GM18519 (cell line): ENCODE measurements around the gene KIF13A.
"Not testable (repeated sequence)": the region's sequence is repeated elsewhere in the genome, so short reads cannot be mapped to it uniquely, and the experiment has no call there.

Experiments used
- ATAC-seq: cut with Tn5 transposase; IDR thresholded peaks from one replicate; pipeline ENCODE4 v1.9.1; 2021; ENCODE audit warnings: mild to moderate bottlenecking, moderate library complexity; ENCODE audit not compliant: unreplicated experiment, low FRiP score

The KIF13A gene

GRCh38 chr6:17817763-17818162 is 169.7 kb downstream of the KIF13A start:
- no peak for ATAC-seq

- no peak for ATAC-seq
Measured at GRCh38 chr6:17816921-17817611, 170.4 kb downstream of the KIF13A start.

DNA sequence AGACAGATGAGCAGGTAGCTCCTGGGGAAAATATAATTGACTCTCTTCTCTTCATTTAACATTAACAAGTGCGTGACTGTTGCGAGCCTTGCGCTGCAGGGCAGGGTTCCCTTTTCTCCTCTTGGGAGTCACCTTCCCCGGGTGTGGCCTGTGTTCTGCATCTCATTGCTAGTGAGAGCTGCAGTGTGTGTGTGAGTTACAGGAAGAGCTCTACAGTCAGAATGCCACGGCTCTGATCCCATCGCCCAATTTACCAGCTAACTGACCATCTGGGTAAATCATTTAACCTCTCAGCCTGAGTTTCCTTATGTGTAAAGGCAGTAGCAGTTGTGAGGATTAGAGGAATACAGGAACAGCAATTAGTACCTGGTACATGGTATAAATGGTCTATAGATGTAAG is 173.9 kb downstream of the KIF13A start:
- no peak for ATAC-seq

GRCh38 chr6:17812311-17812710 is 175.1 kb downstream of the KIF13A start:
- ATAC-seq = no peak

DNA sequence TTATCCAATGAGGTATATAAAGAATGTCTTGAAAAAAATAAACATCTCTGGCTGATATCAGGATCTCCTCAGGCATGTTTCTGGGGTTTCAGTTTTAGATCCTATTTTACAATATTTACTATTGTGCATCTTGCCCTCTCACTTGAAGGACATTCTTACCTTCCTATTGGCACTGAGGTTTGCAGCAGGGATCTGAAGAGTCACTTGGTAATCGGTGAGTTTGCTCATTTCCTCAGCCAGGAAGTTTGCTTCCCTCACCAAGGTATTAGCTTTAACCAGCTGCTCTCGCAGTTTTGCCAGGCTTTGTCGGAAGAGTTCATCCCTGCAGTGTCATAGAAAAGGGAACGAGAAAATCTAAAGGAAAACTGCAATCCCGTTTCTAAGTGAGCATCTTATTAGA is 178.8 kb downstream of the KIF13A start:
- ATAC-seq = no peak

DNA sequence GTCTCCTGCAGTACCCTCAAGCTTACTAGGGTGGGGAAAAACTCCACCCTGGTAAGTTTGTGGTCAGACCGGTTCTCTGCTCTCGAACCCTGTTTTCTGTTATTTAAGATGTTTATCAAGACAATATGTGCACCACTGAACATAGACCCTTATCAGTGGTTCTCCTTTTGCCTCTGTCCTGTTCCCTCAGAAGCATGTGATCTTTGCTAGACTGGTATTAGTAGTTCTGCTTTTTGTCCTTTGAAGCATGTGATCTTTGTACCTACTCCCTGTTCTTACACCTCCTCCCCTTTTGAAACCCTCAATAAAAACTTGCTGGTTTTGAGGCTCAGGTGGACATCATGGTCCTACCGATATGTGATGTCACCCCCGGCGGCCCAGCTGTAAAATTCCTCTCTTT is 180.0 kb downstream of the KIF13A start:
- ATAC-seq = not testable (repeated sequence)

DNA sequence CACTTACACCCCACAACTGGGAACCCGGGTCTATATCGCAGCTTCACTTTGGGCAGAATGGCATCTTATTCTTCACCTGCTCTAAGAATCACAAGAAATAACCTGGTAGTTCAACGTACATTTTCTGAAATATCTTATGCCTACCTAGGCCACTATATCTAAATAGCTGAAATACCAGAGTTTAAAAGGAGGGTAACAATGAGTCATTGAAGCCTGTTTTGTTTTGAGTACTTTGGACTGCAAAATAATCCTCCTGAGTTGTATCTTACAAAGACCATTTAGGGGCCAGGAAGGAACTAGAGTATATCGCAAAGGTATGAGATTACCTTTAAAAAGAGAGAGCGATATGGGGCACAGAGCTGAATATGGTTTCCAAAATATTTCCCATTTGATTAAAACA is 184.0 kb downstream of the KIF13A start:
- ATAC-seq = no peak

- no peak for ATAC-seq
Measured at GRCh38 chr6:17798477-17799154, 188.8 kb downstream of the KIF13A start.

DNA sequence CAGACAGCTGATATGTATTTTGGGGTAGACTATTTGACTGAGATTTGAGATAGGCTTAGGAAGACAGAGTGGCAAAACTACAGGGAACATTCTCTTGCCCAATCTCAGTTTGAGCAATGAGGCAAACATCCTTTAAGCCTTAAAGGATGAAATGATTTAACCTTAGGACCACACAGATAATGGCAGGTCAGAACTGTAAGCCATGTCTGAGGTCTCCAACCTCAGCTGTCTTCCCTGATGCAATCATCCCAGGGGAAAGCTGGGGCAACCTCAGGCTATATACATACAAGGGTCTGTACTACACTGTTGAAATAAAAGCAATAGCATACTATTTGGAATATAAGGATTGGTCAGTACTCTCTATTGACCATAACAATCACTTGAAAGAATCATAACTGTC is 196.9 kb downstream of the KIF13A start:
- no peak for ATAC-seq

GRCh38 chr6:17785094-17785787 is 202.2 kb downstream of the KIF13A start:
- ATAC-seq = no peak

- no peak for ATAC-seq
Measured at GRCh38 chr6:17780061-17780460, 207.4 kb downstream of the KIF13A start.

- no peak for ATAC-seq
Measured at GRCh38 chr6:17771609-17772008, 215.8 kb downstream of the KIF13A start.

DNA sequence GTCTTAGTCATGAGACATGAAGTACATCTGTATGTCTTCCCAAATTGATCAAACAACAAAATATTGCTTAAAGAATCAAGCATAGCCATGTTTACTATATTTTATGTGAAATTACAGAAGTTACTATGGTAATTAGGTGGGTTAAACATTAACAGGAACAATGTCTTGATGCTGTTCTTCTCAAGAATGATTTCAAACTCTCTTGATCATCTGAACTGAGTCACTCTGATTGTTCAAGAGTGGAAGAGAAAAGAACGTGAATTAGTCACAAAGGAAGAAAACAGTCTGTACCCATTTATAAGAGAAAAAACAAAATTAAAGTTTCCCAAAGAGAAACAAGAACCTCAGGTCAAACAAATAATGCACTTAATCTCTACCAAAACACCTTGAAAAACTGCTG is 218.6 kb downstream of the KIF13A start:
- no peak for ATAC-seq

- no peak for ATAC-seq
Measured at GRCh38 chr6:17768388-17768787, 219.0 kb downstream of the KIF13A start.

- ATAC-seq = no peak
Measured at GRCh38 chr6:17762651-17763050, 224.8 kb downstream of the KIF13A start.

GRCh38 chr6:17758119-17758518 is 229.3 kb downstream of the KIF13A start:
- no peak for ATAC-seq

GRCh38 chr6:17754254-17754653 is 233.2 kb downstream of the KIF13A start:
- no peak for ATAC-seq

- ATAC-seq = not testable (repeated sequence)
Measured at GRCh38 chr6:17745324-17745723, 242.1 kb downstream of the KIF13A start.

DNA sequence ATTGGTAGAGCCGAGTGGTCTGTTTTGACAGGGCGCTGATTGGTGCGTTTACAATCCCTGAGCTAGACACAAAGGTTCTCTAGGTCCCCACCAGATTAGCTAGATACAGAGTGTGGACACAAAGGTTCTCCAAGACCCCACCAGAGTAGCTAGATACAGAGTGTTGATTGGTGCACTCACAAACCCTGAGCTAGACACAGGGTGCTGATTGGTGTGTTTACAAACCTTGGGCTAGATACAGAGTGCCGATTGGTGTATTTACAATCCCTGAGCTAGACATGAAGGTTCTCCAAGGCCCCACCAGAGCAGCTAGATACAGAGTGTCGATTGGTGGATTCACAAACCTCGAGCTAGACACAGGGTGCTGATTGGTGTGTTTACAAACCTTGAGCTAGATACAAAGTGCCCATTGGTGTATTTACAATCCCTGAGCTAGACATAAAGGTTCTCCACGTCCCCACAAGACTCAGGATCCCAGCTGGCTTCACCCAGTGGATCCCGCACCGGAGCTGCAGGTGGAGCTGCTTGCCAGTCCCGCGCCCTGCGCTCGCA is 242.6 kb downstream of the KIF13A start:
- ATAC-seq = not testable (repeated sequence)

DNA sequence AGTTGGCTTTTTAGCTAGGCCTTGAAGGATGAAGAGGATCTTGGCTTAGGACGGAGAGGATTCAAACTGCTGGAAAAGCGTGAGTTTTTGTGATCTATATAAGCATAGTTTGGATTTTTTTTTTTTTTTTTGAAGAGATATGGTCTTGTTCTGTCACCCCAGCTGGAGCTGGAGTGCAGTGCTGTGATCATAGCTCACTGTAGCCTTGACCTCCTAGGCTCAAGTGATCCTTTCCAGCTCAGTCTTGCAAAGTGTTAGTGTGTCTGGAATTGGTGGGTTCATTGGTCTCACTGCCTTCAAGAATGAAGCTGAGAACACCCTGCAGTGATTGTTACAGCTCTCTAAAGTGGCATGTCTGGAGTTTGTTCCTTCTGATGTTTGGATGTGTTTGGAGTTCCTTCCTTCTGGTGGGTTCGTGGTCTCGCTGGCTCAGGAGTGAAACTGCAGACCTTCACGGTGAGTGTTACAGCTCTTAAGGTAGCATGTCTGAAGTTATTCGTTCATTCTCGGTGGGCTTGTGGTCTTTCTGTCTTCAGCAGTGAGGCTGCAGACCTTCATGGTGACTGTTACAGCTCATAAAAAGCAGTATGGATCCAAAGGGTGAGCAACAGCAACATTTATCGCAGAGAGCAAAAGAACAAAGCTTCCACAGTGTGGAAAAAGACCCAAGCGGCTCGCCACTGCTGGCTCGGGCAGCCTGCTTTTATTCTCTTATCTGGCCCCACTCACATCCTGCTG is 243.2 kb downstream of the KIF13A start:
- no peak for ATAC-seq

DNA sequence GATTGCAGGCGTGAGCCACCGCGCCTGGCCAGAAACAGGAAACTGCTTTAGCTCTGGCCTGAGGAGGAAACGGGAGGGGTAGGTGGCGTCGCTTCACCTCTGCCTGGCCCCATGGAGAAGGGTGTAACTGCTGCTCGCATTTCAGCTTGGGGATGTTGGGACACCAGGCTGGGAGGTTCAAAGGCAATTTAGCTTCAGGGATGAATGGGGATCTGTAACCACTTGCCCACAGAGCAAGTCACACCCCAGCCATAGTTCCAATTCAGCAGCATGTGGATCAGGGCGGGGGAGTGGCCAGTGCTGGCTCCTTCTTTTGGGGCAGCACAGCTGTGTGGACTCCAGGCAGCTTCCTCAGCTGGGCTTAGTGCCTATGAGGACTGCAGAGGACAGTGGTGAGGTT is 245.9 kb downstream of the KIF13A start:
- no peak for ATAC-seq
